NCI-H1694 treated with DMSO at 0.1 percent for 48 hours (cell line): ENCODE results near the gene COL25A1.

Experiments
- DNase-seq: peaks from one replicate; lab custom pipeline; 2025; lab: John Stamatoyannopoulos, UW

Gene COL25A1

GRCh38 chr4:109302361-109303139, at the start of gene COL25A1:
Gene COL25A1 (minus strand): TSS chr4:109302658.
- no peak for DNase-seq

- DNase-seq = no peak
These were observed 47.7 kb upstream of the COL25A1 start for GRCh38 chr4:109350121-109350520.

- DNase-seq = no peak
These were observed 32.0 kb upstream of the COL25A1 start for GRCh38 chr4:109334129-109335105.

- no peak for DNase-seq
These were observed 30.5 kb upstream of the COL25A1 start for GRCh38 chr4:109332926-109333464.

- no peak for DNase-seq
These were observed 25.2 kb upstream of the COL25A1 start for GRCh38 chr4:109327641-109328040.

GRCh38 chr4:109325698-109326097, 23.2 kb upstream of the COL25A1 start:
- DNase-seq = no peak

GRCh38 chr4:109323348-109323747, 20.9 kb upstream of the COL25A1 start:
- DNase-seq = no peak

GRCh38 chr4:109321232-109321631, 18.8 kb upstream of the COL25A1 start:
- no peak for DNase-seq

GRCh38 chr4:109319684-109320083, 17.2 kb upstream of the COL25A1 start:
- no peak for DNase-seq

GRCh38 chr4:109319156-109319555, 16.7 kb upstream of the COL25A1 start:
- DNase-seq = no peak

GRCh38 chr4:109315818-109316217, 13.4 kb upstream of the COL25A1 start:
- no peak for DNase-seq

GRCh38 chr4:109315341-109315740, 12.9 kb upstream of the COL25A1 start:
- DNase-seq = no peak

GRCh38 chr4:109313168-109314133, 11.0 kb upstream of the COL25A1 start:
- DNase-seq = no peak

GRCh38 chr4:109303140-109303496, 660 bp upstream of the COL25A1 start:
- DNase-seq = no peak

GRCh38 chr4:109301651-109302360, 652 bp downstream of the COL25A1 start:
- DNase-seq = no peak

- DNase-seq = no peak
These were observed 4.0 kb downstream of the COL25A1 start for GRCh38 chr4:109298279-109299010.

- DNase-seq = no peak
These were observed 5.9 kb downstream of the COL25A1 start for GRCh38 chr4:109296527-109296926.

- DNase-seq = no peak
These were observed 7.4 kb downstream of the COL25A1 start for GRCh38 chr4:109295081-109295480.

- DNase-seq = no peak
These were observed 7.9 kb downstream of the COL25A1 start for GRCh38 chr4:109294468-109295020.

- DNase-seq = no peak
These were observed 8.5 kb downstream of the COL25A1 start for GRCh38 chr4:109294006-109294405.
